Breast epithelium (tissue), 4 donors: Measurements from ENCODE around the gene ALKAL2. TPM values are rescaled to one million over a fixed set of nuclear protein-coding genes. Genes with fewer than 3 reads are reported as not detected.

Source experiments
- DNase-seq, 2 donors: peaks; one replicate each; pipeline ENCODE4 v3.0.0-alpha.2; 2019; ENCODE audit warnings: low spot score in 2 of 2
- H3K27ac ChIP-seq, 2 donors: fragments of 200-600 bp; sonication (generic) in 1 of 2; one replicate each; pipeline ENCODE4 v1.5.1; 2016 to 2019; ENCODE audit warnings: mild to moderate bottlenecking in 1 of 2
- H3K27me3 ChIP-seq, 2 donors: fragments of 200-600 bp; sonication (generic) in 1 of 2; one replicate each; pipeline versions ENCODE4 v1.5.1 to v1.6.0; 2017 to 2019; ENCODE audit warnings: control low read depth in 1 of 2, mild to moderate bottlenecking in 1 of 2
- H3K36me3 ChIP-seq: fragments of 200-600 bp; one replicate; pipeline ENCODE4 v1.5.1; 2019
- H3K4me1 ChIP-seq, 2 donors: fragments of 200-600 bp; sonication (generic); one replicate each; pipeline ENCODE4 v1.5.1; 2016 to 2019; ENCODE audit warnings: control low read depth in 1 of 2
- H3K4me3 ChIP-seq, 3 donors: fragments of 200-600 bp; sonication (generic); 1 replicate in 2 of 3; 2 replicates in 1 of 3; pipeline ENCODE4 v1.5.1; 2016 to 2019; ENCODE audit warnings: mild to moderate bottlenecking in 3 of 3, moderate library complexity in 2 of 3
- H3K9me3 ChIP-seq, 2 donors: fragments of 200-600 bp; sonication (generic) in 1 of 2; one replicate each; pipeline ENCODE4 v1.5.1; 2016 to 2019; ENCODE audit warnings: control low read depth in 1 of 2
- POLR2A ChIP-seq: fragments of 450-650 bp; IDR thresholded peaks from one replicate; pipeline ENCODE4 v1.6.1; 2016; ENCODE audit warnings: antibody characterized with exemption, mild to moderate bottlenecking, moderate library complexity
- POLR2AphosphoS5 ChIP-seq, 3 donors: sonication (generic); formaldehyde crosslinking; IDR thresholded peaks; one replicate each; pipeline ENCODE4 v1.6.1; 2017; ENCODE audit warnings: antibody characterized with exemption in 3 of 3
- intact Hi-C: fragments of 100-400 bp; cut with DNase I; formaldehyde crosslinking; loops from one replicate; pipeline ENCODE4 v1.15.1; 2023; ENCODE audit warnings: low total_unique reads
- total RNA-seq, 3 donors: library from RNA; depleted of rRNA; stranded (reverse); fragments of >200 nt; gene quantifications; one replicate each; pipeline ENCODE4 v1.1.0, GENCODE V29; 2016
- TF ChIP-seq, protein P1 (sequence below), 3 donors: fragments of 450-650 bp; IDR thresholded peaks; one replicate each; pipeline ENCODE4 v1.5.1; 2016 to 2017; ENCODE audit warnings: antibody characterized with exemption in 3 of 3, mild to moderate bottlenecking in 3 of 3, moderate library complexity in 3 of 3

The ALKAL2 gene
- total RNA-seq, 3 donors from 2014 or later, result 10.1 to 26.4 (median 16.1) TPM

DNA sequence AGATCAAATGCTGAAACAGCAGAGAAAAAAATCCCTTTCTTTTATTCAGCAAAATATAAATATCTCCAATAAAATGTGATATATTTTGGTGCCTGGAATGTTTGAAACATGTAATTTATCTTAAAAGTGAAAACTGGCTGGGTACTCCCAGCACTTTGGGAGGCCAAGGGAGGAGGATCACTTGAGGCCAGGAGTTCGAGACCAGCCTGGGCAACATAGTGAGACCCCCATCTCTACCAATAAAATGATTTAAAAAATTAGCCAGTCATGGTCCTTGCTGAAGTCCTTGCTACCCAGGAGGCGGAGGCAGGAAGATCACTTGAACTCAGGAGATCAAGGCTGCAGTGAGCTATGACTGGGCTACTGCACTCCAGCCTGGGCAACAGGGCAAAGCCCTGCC, 32.7 kb downstream of the ALKAL2 start:
- no peak for DNase-seq
- Histone ChIP-seq H3K4me1 (no peaks in the 10 kb centered on the region), H3K9me3 (peaks cover 0 to 6% of the 10 kb centered on the region in 2 donors), H3K36me3 (no peaks in the 10 kb centered on the region), H3K27ac (no peak overlapping the region), H3K4me3 (no peak overlapping the region), H3K27me3 (no peaks in the 10 kb centered on the region)
- TF ChIP-seq POLR2AphosphoS5 (IDR thresholded peaks at IDR 0.05) (no peak), POLR2A (no peak)
- TF ChIP-seq, protein P1, sequence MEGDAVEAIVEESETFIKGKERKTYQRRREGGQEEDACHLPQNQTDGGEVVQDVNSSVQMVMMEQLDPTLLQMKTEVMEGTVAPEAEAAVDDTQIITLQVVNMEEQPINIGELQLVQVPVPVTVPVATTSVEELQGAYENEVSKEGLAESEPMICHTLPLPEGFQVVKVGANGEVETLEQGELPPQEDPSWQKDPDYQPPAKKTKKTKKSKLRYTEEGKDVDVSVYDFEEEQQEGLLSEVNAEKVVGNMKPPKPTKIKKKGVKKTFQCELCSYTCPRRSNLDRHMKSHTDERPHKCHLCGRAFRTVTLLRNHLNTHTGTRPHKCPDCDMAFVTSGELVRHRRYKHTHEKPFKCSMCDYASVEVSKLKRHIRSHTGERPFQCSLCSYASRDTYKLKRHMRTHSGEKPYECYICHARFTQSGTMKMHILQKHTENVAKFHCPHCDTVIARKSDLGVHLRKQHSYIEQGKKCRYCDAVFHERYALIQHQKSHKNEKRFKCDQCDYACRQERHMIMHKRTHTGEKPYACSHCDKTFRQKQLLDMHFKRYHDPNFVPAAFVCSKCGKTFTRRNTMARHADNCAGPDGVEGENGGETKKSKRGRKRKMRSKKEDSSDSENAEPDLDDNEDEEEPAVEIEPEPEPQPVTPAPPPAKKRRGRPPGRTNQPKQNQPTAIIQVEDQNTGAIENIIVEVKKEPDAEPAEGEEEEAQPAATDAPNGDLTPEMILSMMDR (IDR thresholded peaks at IDR 0.05), result no peak
- intact Hi-C loops, result no loop called here

DNA sequence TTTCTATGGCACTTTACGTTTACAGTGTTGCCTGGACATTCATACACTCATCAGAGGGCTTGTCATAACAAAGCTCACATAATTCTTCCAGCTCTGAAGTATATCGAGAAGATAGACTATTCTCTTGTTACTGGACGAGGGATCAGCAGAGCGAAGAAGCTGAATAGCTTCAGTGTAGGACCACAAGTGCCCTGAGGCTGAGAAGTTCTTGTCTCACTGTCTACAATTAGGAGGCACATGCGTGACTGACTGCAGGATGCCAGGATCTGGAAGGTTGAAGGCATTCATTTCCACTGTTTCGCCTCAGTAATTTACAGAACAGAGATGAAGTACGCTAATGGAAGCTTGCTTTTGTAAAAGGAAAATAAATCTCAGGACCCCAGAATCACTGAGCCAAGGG, 33.6 kb downstream of the ALKAL2 start:
- Histone ChIP-seq H3K4me1 (no peaks in the 10 kb centered on the region), H3K9me3 (peaks cover 0 to 6% of the 10 kb centered on the region in 2 donors), H3K36me3 (no peaks in the 10 kb centered on the region), H3K27ac (no peak overlapping the region), H3K27me3 (no peaks in the 10 kb centered on the region), H3K4me3 (no peak overlapping the region)
- no peak for DNase-seq
- no peak for TF ChIP-seq POLR2A
- TF ChIP-seq, protein P1 (IDR thresholded peaks at IDR 0.05), result no peak
- TF ChIP-seq POLR2AphosphoS5 (IDR thresholded peaks at IDR 0.05), result no peak
- intact Hi-C loops, result no loop called here

DNA sequence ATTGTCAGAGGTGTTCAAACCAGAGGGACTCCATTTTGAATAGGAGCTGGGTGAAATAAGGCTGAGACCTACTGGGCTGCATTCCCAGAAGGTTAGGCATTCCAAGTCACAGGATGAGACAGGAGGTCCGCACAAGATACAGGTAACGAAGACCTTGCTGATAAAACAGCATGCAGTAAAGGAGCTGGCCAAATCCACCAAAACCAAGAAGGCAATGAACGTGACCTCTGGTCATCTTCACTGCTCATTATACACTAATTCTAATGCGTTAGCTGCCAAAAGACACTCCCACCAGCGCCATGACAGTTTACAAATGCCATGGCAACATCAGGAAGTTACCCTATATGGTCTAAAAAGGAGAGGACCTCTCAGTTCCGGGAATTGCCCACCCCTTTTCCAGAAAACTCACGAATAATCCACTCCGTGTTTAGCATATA, 34.7 kb downstream of the ALKAL2 start:
- Histone ChIP-seq H3K27ac (no peak overlapping the region), H3K9me3 (peaks cover 0 to 5% of the 10 kb centered on the region in 2 donors), H3K36me3 (peaks cover 3% of the 10 kb centered on the region), H3K27me3 (no peaks in the 10 kb centered on the region), H3K4me3 (no peak overlapping the region), H3K4me1 (no peaks in the 10 kb centered on the region)
- TF ChIP-seq POLR2AphosphoS5 (IDR thresholded peaks at IDR 0.05), result no peak
- no peak for TF ChIP-seq POLR2A
- TF ChIP-seq, protein P1 (IDR thresholded peaks at IDR 0.05), result no peak
- intact Hi-C loops, result no loop called here
- no peak for DNase-seq

DNA sequence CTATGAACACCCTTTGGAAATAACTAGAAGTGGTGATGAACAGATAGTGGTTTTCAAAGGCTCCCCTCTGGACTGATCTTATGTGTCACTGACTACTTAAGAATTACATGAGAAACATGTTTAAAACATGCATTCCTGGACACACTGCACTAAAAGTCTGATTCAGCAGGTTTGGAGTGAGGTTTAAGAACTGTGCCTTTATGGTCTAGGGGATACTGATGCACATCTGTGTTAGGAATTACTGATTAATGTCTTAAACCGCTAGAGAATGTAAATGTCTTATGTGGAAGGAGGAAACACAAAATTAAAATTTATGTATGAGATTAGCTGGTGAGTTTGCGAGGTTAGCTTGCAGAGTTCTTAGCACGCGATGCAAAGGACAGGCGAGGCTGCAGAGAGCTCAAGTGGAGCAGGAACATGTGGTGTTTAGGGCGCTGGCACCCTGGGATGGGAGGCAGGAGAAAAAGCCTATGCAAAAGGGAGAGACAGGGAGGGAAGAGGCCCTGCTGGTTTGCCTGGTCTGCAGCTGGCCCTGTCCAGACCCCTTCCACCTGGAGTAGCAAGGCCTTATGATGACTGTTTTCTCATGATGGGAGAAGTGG, 35.8 kb downstream of the ALKAL2 start:
- Histone ChIP-seq H3K27me3 (no peaks in the 10 kb centered on the region), H3K27ac (no peak overlapping the region), H3K9me3 (no peaks in the 10 kb centered on the region), H3K36me3 (peaks cover 3% of the 10 kb centered on the region), H3K4me3 (no peak overlapping the region), H3K4me1 (no peaks in the 10 kb centered on the region)
- intact Hi-C loops, result no loop called here
- no peak for DNase-seq
- TF ChIP-seq, protein P1 (IDR thresholded peaks at IDR 0.05), result no peak
- TF ChIP-seq POLR2A (no peak), POLR2AphosphoS5 (IDR thresholded peaks at IDR 0.05) (no peak)

DNA sequence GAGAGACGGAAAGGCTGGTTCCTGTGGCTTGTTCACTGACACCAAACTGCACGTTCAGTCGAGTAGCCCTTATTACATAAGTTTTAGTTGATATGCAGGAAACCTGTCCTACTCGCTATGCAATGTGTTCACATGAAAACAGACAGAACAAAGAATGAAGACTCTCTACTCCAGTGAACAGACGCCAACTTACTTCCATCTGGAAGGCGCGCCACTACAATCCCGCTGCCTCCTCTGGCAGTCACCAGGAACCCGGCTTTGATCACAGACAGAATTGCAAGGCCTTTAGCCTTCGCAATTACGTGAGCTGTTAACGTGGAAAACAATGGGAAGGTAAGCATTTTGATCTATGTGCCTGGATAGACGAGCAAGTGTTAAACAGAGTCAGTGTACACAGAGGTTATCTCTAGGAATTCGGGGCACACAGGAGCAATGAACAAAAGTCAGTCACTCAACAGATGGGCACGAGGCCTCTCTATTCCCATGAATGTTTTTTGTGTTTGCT, 38.3 kb downstream of the ALKAL2 start:
- Histone ChIP-seq H3K27ac (no peak overlapping the region), H3K9me3 (no peaks in the 10 kb centered on the region), H3K4me1 (no peaks in the 10 kb centered on the region), H3K36me3 (peaks cover 3% of the 10 kb centered on the region), H3K27me3 (no peaks in the 10 kb centered on the region), H3K4me3 (no peak overlapping the region)
- no peak for DNase-seq
- TF ChIP-seq, protein P1 (IDR thresholded peaks at IDR 0.05), result no peak
- no peak for TF ChIP-seq POLR2AphosphoS5 (IDR thresholded peaks at IDR 0.05)
- TF ChIP-seq POLR2A, result no peak
- intact Hi-C loops, result no loop called here
